AG04450 (cell line): Measurements from ENCODE around the gene KRT20. TPM values are rescaled to one million over a fixed set of nuclear protein-coding genes. Genes with fewer than 3 reads are reported as not detected.

Source experiments
- CTCF ChIA-PET: fragments of 300-600, 350-600 bp; formaldehyde crosslinking; extraction: SDS; loops from one replicate; lab custom pipeline; 2022; ENCODE audit warnings: antibody characterized with exemption, inconsistent platforms; lab: Charles Lee
- POLR2A ChIA-PET: fragments of 350-600 bp; formaldehyde crosslinking; extraction: SDS; loops from one replicate; lab custom pipeline; 2021; ENCODE audit warnings: antibody characterized with exemption, inconsistent platforms; lab: Yijun Ruan, JAX
- DNase-seq: peaks from one replicate; pipeline ENCODE4 v3.0.0-alpha.2; 2011; ENCODE audit warnings: low read depth, low spot score
- H3K27ac ChIP-seq: one replicate; pipeline ENCODE4 v1.5.1; 2012; ENCODE audit warnings: low read depth, low read length, control low read depth
- H3K27me3 ChIP-seq: one replicate; pipeline ENCODE4 v1.6.0; 2012; ENCODE audit warnings: low read length; ENCODE audit not compliant: control insufficient read depth, insufficient read depth
- H3K4me3 ChIP-seq: 2 replicates; pipeline ENCODE4 v1.5.1; 2011; ENCODE audit warnings: mild to moderate bottlenecking, low read depth, low read length, control low read depth
- H3K9me3 ChIP-seq: 2 replicates; pipeline ENCODE4 v1.5.1; 2012; ENCODE audit warnings: low read length; ENCODE audit not compliant: control insufficient read depth, insufficient read depth
- CTCF ChIP-seq: IDR thresholded peaks from 2 replicates; pipeline ENCODE4 v1.5.1; 2011; ENCODE audit warnings: low read depth, low read length, control low read depth, inconsistent platforms
- polyA plus RNA-seq: library from polyadenylated mRNA; depleted of rRNA; stranded (reverse); fragments of >200 nt; gene quantifications from 2 replicates; pipeline ENCODE4 v1.2.3, GENCODE V29; 2011

The KRT20 gene
- polyA plus RNA-seq, 1 experiment, result not detected

GRCh38 chr17:40888196-40888720 lies 3.2 kb upstream of the KRT20 start:
- ChIA-PET POLR2A (no interaction called here), CTCF (no interaction called here)
- Histone ChIP-seq H3K27me3 (peaks cover 20% of the 10 kb centered on the region), H3K27ac (no peak overlapping the region), H3K9me3 (no peaks in the 10 kb centered on the region), H3K4me3 (no peak overlapping the region)
- TF ChIP-seq CTCF, result no peak
- DNase-seq, result no peak

- Histone ChIP-seq H3K4me3 (no peak overlapping the region), H3K27ac (no peak overlapping the region), H3K27me3 (peaks cover 17% of the 10 kb centered on the region), H3K9me3 (no peaks in the 10 kb centered on the region)
- CTCF ChIA-PET, result interaction anchor here (1.2 to 1.6 kb wide), 2 partner anchors 25 to 663 kb away, joined by 3 to 6 read pairs; no protein-coding TSS in a partner anchor
- no peak for DNase-seq
- no peak for TF ChIP-seq CTCF
- POLR2A ChIA-PET, result no interaction called here
These were observed 1.0 kb upstream of the KRT20 start for GRCh38 chr17:40886090-40886489.

- DNase-seq, result no peak
- POLR2A ChIA-PET, result no interaction called here
- no peak overlapping the region for H3K4me3 ChIP-seq
- H3K27me3 ChIP-seq, result peaks cover 15% of the 10 kb centered on the region
- H3K9me3 ChIP-seq, result no peaks in the 10 kb centered on the region
- CTCF ChIA-PET, result interaction anchor here (0.5 to 1.7 kb wide), 5 partner anchors 12 to 765 kb away, joined by 6 to 9 read pairs (median 7); no protein-coding TSS in a partner anchor
- no peak for TF ChIP-seq CTCF
- no peak overlapping the region for H3K27ac ChIP-seq
These were observed 1.3 kb downstream of the KRT20 start for GRCh38 chr17:40883626-40884334.

- Histone ChIP-seq H3K9me3 (no peaks in the 10 kb centered on the region), H3K4me3 (no peak overlapping the region), H3K27me3 (peaks cover 9% of the 10 kb centered on the region), H3K27ac (no peak overlapping the region)
- DNase-seq, result no peak
- TF ChIP-seq CTCF, result no peak
- ChIA-PET CTCF (interaction anchor here (0.5 kb wide), 1 partner anchor 765 kb away, joined by 9 read pairs; no protein-coding TSS in a partner anchor), POLR2A (no interaction called here)
These were observed 2.0 kb downstream of the KRT20 start for GRCh38 chr17:40883031-40883430.

GRCh38 chr17:40879026-40879425 lies 6.0 kb downstream of the KRT20 start:
- ChIA-PET POLR2A (no interaction called here), CTCF (no interaction called here)
- Histone ChIP-seq H3K4me3 (no peak overlapping the region), H3K27ac (no peak overlapping the region), H3K27me3 (no peaks in the 10 kb centered on the region), H3K9me3 (no peaks in the 10 kb centered on the region)
- TF ChIP-seq CTCF, result no peak
- no peak for DNase-seq
